HG02798 (cell line): Measurements from ENCODE around the gene D2HGDH.

Experiments
- ATAC-seq: cut with Tn5 transposase; IDR thresholded peaks from one replicate; pipeline ENCODE4 v1.9.1; 2021; ENCODE audit warnings: mild to moderate bottlenecking; ENCODE audit not compliant: unreplicated experiment, poor library complexity

Gene D2HGDH

DNA sequence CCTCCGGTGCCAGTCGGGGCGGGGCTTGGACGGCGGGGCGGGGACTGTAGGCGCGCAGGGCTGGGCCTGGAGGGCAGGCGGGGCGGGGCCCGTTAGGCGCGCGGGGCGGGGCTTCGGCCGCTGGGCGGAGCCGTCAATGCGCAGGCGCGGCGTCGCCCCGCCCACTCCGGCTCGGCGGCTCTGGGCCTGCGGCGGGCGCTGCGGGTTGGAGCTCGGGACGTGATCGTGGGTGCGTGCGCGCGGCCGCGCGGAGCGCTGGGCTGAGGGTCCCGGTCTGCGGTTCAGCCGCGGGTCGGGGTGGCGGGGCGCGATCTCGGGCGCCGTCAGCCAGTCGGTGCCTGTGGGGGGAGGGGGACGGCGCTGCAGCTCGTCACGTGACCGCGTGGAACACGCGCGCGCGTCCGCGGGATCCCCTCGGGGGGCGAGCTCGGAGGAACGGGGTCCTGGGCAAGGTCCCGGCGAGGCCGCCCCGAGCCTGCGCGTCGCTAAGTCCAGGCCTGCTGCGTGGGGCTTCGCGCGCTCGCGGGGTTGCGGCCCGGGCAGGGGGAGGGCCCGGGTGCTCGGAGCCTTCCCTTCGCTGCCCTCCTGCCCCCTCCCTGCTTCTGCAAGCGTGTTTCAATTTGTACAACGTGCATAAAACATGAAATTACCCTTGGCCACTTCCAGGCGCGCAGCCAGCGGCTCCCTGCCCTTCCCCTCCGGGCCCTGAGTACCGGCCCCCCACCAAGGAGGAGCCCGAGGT, at the start of gene D2HGDH:
Gene D2HGDH (plus strand): TSS at position 164 of the 742 bp plus-strand sequence. CDS start 595 bp downstream, outside the sequence.
- peak; percentile 87 for ATAC-seq

- no peak for ATAC-seq
Observed at GRCh38 chr2:241686324-241686649, 48.1 kb upstream of the D2HGDH start.

- peak; percentile 97 for ATAC-seq
Observed at GRCh38 chr2:241686650-241687425, 47.6 kb upstream of the D2HGDH start, which contains the start of gene DTYMK. Gene DTYMK (minus strand): TSS chr2:241686815. CDS start chr2:241686783, 32 bp downstream.

DNA sequence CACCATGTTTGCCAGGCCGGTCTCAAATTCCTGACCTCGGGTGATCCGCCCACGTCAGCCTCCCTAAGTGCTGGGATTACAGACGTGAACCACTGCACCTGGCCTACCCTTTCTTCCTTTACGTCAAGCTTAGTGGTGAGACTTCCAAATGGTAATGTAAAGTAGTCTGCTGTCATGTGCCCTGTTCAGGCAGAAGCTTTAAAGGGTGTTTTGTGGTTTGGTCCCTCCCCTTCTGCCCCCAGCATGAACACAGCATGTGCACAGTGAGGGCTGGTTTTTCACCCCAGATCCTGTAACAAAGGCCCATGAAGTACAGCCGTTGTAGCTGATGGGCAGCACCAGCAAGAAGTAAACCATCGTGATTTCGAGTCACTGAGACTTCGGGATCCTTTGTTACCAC, 45.1 kb upstream of the D2HGDH start:
- no peak for ATAC-seq

DNA sequence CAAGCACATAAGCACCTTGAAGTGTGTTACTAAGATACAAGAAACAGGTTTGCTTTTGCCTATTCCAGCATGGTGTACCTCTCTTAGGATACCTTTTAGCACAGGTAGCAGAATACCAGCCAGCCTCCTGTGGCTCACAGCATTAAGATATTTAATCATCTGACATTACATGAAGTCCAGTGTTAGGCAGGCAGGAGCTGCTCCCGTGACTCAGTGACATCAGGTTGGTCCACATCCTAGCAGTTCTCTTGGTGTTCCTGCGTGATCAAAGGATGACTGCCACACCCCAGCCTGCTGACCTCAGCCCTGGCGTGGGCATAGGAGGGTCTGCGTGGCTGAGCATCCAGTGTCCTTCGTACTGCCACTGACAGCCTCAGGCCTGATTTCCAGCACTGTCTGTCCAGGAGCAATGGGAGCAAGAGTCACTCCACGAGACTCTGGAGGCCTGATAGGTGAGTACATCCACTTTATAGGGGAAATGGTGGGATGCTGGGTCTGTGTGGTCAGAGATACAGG, 44.2 kb upstream of the D2HGDH start:
- ATAC-seq: no peak

DNA sequence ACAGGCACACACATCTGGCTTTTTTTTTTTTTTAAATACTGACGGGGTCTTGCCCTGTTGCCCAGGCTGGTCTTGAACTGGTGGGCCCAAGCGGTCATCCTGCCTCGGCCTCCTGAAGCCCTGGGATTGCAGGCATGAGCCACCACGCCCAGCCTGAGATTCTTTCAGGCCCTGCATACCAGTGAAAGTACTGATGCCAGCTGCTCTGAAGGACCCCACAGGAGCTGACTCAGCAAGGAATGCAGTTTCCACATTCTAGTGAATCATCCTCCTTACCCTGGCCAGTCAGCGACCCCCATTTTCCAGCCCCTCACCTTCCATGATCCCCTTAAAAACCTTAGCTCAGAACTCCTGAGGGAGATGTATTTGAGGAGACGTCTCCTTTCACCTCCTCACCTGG, 42.0 kb upstream of the D2HGDH start:
- ATAC-seq: no peak

DNA sequence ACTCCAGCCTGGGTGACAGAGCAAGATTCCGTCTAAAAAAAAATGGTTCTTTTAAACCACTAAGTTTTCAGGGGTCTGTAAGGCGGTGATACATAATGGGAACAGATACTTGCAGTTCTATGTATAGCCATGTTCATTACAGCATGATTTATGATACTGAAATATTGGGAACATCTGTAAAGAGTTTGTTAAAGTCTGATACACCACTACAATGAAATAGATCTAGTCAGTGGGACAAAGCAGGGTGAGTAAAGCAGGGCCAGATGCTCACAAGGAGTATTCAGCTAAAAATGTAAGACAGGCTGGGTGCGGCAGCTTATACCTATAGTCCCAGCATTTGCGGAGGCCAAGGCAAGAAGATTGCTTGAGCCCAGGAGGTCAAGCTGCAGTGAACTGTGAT, 38.8 kb upstream of the D2HGDH start:
- no peak for ATAC-seq

GRCh38 chr2:241701149-241701398, 33.4 kb upstream of the D2HGDH start:
- ATAC-seq: no peak

- peak; percentile 69 for ATAC-seq
Observed at GRCh38 chr2:241701399-241702154, 32.9 kb upstream of the D2HGDH start, which contains the start of gene ING5. Gene ING5 (plus strand): TSS chr2:241702039. CDS start chr2:241702066, 27 bp downstream.

- ATAC-seq: peak; percentile 72
Observed at GRCh38 chr2:241702155-241703031, 32.0 kb upstream of the D2HGDH start.

GRCh38 chr2:241703032-241703604, 31.3 kb upstream of the D2HGDH start:
- ATAC-seq: no peak

GRCh38 chr2:241706537-241706936, 27.9 kb upstream of the D2HGDH start:
- ATAC-seq: no peak

DNA sequence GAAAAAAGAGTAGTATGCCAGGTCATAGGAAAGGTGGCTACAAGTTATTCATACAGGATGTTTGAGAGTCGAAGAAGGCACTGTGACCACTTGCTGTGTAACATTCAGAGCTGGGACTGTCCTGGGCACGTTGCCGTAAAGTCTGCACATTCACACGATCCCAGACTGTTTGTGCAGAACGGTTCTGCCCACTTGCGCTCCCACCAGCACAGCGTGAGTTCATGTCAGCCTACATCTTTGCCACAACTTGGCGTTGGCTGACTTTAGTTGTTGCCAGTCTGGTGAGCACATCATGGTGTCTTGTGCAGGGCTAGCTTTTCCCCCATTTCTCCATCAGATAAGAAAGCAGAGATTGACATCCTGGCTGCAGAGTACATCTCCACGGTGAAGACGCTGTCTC, 25.6 kb upstream of the D2HGDH start:
- no peak for ATAC-seq

DNA sequence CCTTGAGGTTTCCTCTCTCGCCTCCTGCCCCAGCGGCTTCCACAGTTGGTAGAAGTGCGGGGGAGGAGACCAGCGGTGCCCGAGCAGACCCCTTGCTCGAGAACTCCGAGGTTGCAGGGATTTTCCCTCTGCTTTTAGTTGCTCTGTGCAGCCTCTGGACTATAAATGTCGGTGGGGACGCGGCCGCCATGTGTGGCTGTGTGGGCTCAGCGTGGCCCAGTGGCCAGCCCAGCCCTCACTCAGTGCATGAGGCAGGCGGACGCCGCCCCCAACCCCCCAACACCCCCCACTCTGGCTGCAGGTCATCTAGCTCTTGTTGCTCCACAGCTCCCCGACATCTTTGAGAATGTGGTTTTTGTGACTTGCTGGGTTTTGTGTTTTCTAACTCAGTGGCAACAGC, 15.3 kb upstream of the D2HGDH start:
- no peak for ATAC-seq

- ATAC-seq: no peak
Observed at GRCh38 chr2:241720099-241720498, 14.3 kb upstream of the D2HGDH start.

GRCh38 chr2:241720560-241720959, 13.9 kb upstream of the D2HGDH start:
- ATAC-seq: no peak

GRCh38 chr2:241721852-241722251, 12.6 kb upstream of the D2HGDH start:
- no peak for ATAC-seq

- ATAC-seq: no peak
Observed at GRCh38 chr2:241722896-241723454, 11.5 kb upstream of the D2HGDH start.

DNA sequence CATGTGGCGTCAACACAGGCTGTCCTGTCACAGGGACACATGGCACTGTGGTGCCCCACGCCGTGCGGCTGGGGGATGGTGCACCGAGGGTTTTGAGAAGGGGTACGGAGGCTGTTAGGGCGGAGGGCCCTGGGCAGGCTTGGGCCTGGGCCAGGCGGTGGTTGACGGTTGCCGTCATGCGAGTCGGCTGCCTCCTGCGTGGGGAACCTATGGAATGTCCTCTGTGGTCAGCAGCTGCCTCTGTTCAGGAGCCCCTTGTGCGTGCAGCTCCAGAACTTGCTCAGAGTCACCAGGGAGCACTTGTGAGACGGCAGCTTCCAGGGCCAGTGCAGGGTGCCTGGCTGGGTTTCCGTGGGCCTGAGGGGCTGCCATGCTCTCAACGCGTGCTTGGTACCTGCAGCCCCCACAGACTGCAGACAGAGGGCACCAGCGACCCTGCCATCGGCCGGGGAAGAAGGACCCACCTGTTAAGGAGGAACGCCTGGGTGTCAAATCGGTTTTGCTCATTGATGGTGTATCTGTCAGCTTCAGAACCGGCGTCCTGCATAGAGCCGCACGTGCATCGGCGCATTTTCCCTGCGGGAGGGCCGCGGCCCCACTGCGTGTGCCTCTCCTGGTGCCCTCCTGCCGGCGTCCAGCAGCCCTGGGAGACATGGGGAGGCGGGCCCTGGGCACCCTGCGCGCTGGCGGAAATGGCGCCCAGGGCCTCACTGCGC, 10.0 kb upstream of the D2HGDH start:
- ATAC-seq: no peak
